Measurements from ENCODE around the gene STON2.
A peak's percentile ranks its signal among the peaks of the same experiment; 100 is the strongest.

Gene STON2

DNA sequence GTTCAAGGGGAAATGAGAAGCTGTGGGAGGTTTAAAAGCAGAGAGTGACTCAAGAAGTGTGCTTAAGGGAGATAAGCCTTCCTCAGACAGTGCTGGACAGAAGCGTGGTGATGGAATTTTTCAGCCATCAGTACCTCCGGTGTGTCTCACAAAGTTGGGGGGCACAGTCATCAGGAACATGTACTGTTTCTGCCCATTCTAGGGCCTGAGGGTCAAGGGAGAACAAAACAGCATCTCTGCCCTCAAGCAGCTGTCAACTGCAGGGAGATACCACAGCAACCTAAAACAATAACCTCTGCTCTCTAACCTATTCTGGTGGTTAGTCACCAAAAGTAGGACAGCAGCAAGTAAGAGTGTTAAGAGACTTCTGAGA lies 2.0 kb upstream of the STON2 start:
- in situ Hi-C loops (cut with HindIII; ENCODE audit: low pct_ligation_motif_present, low sequenced_read_pairs): no loop called here
- no peak overlapping the region for H3K27ac ChIP-seq
- DNase-seq: no peak
- TF ChIP-seq, protein P1, sequence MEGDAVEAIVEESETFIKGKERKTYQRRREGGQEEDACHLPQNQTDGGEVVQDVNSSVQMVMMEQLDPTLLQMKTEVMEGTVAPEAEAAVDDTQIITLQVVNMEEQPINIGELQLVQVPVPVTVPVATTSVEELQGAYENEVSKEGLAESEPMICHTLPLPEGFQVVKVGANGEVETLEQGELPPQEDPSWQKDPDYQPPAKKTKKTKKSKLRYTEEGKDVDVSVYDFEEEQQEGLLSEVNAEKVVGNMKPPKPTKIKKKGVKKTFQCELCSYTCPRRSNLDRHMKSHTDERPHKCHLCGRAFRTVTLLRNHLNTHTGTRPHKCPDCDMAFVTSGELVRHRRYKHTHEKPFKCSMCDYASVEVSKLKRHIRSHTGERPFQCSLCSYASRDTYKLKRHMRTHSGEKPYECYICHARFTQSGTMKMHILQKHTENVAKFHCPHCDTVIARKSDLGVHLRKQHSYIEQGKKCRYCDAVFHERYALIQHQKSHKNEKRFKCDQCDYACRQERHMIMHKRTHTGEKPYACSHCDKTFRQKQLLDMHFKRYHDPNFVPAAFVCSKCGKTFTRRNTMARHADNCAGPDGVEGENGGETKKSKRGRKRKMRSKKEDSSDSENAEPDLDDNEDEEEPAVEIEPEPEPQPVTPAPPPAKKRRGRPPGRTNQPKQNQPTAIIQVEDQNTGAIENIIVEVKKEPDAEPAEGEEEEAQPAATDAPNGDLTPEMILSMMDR (IDR thresholded peaks at IDR 0.05; ENCODE audit: low read depth, low read length, missing control alignments): no peak
- H3K4me3 ChIP-seq (ENCODE audit: low read depth, low read length): no peak overlapping the region
- no peaks in the 10 kb centered on the region for H3K36me3 ChIP-seq (replicated peaks)
- H3K27me3 ChIP-seq (replicated peaks): no peaks in the 10 kb centered on the region

DNA sequence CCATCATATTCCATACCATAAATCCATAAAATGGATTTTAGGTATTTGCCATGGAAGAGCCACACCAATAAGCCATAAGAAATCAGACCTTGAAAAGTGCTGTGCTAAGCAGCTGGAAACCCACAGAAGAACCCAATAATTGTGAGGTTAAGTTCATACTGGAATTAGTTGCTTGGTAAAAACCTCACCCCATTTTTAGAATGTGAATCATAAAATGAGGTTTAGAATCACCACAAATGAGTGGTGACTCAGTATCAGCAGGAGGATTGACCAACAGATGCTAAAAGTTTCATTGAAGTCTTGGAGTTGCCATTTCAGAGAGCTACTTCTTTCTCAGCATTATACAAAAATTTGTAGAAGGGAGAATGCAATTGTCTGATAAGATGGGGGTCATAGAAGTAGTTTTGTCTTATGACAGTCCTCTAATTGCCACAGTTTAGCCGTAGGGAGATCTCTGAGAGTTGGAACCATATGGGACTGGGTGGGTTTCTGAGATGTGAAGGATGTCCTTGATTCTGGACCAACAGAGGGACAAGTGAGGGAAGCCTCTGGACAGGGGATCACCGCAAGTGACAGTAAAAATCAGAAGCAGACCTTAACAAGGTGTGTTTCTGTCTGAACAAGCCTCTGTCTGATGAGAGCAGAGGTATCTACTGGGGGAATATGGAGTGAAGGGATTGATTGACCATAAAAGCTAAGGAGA lies 1.4 kb upstream of the STON2 start:
- no peaks in the 10 kb centered on the region for H3K36me3 ChIP-seq (replicated peaks)
- in situ Hi-C loops (cut with HindIII; ENCODE audit: low pct_ligation_motif_present, low sequenced_read_pairs): no loop called here
- H3K27ac ChIP-seq: peak overlapping the region; percentile 44
- TF ChIP-seq, protein P1 (IDR thresholded peaks at IDR 0.05; ENCODE audit: low read depth, low read length, missing control alignments): no peak
- H3K27me3 ChIP-seq (replicated peaks): no peaks in the 10 kb centered on the region
- H3K4me3 ChIP-seq (ENCODE audit: low read depth, low read length): no peak overlapping the region
- peak; percentile 35 for DNase-seq

DNA sequence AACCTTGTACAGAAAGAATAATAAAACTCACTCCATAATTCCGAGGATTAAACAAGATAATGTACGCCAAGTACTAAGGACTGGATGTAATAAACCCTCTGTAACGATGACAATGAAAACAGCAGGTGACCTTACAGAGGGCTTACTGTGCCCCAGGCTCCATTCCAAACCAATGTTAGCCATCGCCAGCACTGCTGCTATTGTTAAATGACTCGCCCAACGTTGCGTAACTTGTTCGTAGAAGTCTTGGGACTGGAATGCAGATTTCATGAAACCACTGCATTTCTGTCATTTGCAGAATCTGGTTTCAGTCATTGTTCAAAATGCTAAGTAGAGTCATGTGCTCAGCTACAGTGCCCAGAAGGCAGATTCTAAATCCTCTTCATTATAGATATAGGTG lies 728 bp upstream of the STON2 start:
- Histone ChIP-seq H3K4me3 (ENCODE audit: low read depth, low read length) (no peak overlapping the region), H3K27ac (peak overlapping the region; percentile 44), H3K27me3 (replicated peaks) (no peaks in the 10 kb centered on the region), H3K36me3 (replicated peaks) (no peaks in the 10 kb centered on the region)
- DNase-seq: peak; percentile 81
- TF ChIP-seq, protein P1 (IDR thresholded peaks at IDR 0.05; ENCODE audit: low read depth, low read length, missing control alignments): no peak
- in situ Hi-C loops (cut with HindIII; ENCODE audit: low pct_ligation_motif_present, low sequenced_read_pairs): no loop called here

DNA sequence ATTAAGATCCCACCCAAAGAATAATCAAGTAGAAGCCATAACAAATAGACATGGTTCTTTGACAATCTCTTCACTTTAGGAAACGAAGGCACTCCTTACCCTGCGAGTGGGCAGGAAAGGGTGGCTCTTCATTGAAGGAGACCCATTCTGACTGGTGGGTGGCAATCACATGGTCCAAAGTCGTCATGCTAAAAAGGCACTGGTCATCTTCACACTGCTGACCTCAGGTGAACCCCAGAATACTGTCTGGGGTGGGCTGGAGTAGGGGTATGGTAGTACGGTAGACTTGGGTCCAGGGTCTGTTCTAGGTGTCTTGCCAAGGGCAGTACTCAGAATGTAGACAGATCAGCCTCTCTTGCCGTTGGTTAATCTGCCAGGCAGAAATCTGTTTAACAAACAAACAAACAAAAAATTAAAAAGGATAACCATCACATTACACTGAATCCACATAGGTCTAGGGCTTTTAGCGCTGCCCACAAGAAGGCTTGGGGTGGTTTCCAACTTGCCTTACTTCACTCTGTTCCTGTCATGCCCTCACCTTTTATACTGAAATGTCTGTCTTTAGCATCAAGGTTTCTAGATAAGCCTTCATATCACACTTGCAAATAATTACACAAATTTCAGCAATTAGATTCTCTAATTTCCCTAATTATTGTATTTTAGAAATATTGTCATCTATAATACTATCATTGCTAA lies 1.8 kb downstream of the STON2 start:
- no peaks in the 10 kb centered on the region for H3K36me3 ChIP-seq (replicated peaks)
- H3K27me3 ChIP-seq (replicated peaks): no peaks in the 10 kb centered on the region
- H3K27ac ChIP-seq: no peak overlapping the region
- no peak overlapping the region for H3K4me3 ChIP-seq (ENCODE audit: low read depth, low read length)
- in situ Hi-C loops (cut with HindIII; ENCODE audit: low pct_ligation_motif_present, low sequenced_read_pairs): no loop called here
- TF ChIP-seq, protein P1 (IDR thresholded peaks at IDR 0.05; ENCODE audit: low read depth, low read length, missing control alignments): no peak
- no peak for DNase-seq

DNA sequence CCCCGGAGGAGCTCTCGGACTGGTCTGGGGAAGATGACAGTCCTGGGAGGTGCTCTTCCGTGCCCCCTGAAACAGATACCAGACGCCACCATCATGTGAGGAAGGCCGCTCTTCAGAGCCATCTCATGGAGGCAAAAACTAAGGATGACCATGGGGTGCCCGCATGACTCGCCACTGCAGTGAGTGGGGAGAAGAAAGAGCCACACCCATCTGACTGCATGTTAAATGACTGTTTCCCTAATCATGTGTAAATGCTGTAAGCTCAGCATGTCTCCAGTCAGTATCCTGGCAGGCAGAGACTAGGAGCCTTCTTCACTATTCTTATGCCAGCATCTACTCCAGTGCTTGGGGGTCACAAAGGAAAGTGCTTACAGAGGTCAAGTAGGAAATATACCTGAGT lies 4.0 kb downstream of the STON2 start:
- Histone ChIP-seq H3K27ac (no peak overlapping the region), H3K4me3 (ENCODE audit: low read depth, low read length) (no peak overlapping the region), H3K36me3 (replicated peaks) (no peaks in the 10 kb centered on the region), H3K27me3 (replicated peaks) (no peaks in the 10 kb centered on the region)
- no peak for DNase-seq
- TF ChIP-seq, protein P1 (IDR thresholded peaks at IDR 0.05; ENCODE audit: low read depth, low read length, missing control alignments): no peak
- in situ Hi-C loops (cut with HindIII; ENCODE audit: low pct_ligation_motif_present, low sequenced_read_pairs): no loop called here
